Activated naive CD4-positive, alpha-beta T cell (primary cell): ENCODE results near the gene WDR87.
A peak's percentile ranks its signal among the peaks of the same experiment; 100 is the strongest.
"Not testable (repeated sequence)": the region's sequence is repeated elsewhere in the genome, so short reads cannot be mapped to it uniquely, and the experiment has no call there.

ENCODE experiments used
- DNase-seq, 4 experiments: peaks; one replicate each; lab custom pipeline; 2025; lab: John Stamatoyannopoulos, UW

The WDR87 gene

GRCh38 chr19:37930416-37930815, 24.0 kb upstream of the WDR87 start:
- DNase-seq, result no peak

GRCh38 chr19:37929355-37929923, 23.0 kb upstream of the WDR87 start:
- no peak for DNase-seq

GRCh38 chr19:37928527-37929286, 22.3 kb upstream of the WDR87 start:
- no peak for DNase-seq

- DNase-seq, result no peak
Observed at GRCh38 chr19:37926711-37927110, 20.3 kb upstream of the WDR87 start.

GRCh38 chr19:37926255-37926654, 19.9 kb upstream of the WDR87 start:
- DNase-seq, result no peak

GRCh38 chr19:37925212-37925611, 18.8 kb upstream of the WDR87 start:
- no peak for DNase-seq

DNA sequence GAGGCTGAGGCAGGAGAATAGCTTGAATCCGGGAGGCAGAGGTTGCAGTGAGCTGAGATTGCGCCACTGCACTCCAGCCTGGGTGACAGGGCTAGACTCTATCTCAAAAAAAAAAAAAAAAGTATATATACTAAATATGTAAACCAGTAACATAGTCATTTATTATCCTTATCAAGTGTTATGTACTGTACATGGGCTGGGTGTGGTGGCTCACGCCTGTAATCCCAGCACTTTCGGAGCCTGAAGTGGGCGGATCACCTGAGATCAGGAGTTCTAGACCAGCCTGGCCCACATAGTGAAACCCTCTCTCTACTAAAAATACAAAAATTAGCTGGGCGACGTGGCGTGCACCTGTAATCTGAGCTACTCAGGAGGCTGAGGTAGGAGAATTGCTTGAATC, 18.2 kb upstream of the WDR87 start:
- DNase-seq, result not testable (repeated sequence)

- DNase-seq, result no peak
Observed at GRCh38 chr19:37920591-37921450, 14.4 kb upstream of the WDR87 start.

GRCh38 chr19:37914908-37915307, 8.5 kb upstream of the WDR87 start:
- no peak for DNase-seq

DNA sequence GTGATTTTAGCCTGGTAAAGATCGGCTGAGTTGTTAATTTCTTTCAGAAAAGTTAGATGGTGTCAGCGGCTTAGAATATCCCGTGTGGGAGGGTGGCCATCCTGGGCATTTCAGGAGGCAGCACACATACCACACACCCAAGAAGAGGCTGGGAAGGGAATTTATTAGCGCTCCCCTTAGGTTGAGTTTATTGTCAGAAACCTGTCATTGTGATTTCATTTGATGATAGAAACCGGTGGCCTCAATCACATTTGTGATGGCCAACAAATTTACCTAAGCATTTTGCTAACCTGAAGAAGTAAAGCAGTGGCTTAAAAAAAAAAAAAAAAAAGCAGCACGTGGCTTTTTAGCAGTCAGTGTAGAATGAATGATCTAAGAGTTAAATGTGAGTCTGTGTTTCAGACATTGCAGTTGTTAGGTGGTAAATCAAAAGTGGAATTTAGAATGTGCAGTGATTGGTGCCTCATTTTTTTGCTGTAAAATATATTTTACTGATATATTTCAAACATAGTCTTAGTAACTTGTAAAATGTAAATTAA, 3.3 kb upstream of the WDR87 start:
- no peak for DNase-seq

GRCh38 chr19:37907735-37908455, 1.5 kb upstream of the WDR87 start:
- DNase-seq, result no peak

- DNase-seq, result peak; percentile 73 to 89 (median 82)
Observed at GRCh38 chr19:37906869-37907734, 708 bp upstream of the WDR87 start, which contains the start of gene SIPA1L3. SIPA1L3 (plus strand) TSS chr19:37907208; CDS start chr19:38081566, 174,358 bp downstream.

DNA sequence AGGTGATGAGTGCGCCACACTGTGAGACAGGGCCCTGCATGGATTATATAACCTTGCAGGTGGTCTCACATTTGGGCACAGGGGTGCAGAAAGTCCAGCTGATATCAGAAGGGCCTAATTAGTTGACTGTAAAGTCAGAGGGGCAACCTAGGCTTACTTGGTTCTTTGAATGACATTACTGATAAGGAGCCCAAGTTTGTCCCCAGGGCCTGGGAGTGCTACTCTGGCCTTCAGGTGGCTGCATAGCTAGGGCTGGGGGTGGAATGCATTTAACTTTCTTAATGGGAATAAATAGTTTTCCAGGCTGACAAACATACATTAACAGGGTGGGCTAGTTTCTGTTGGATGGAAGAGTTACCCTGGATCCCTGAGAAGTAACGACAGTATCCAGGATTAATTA, 3.3 kb downstream of the WDR87 start:
- DNase-seq, result no peak

GRCh38 chr19:37902668-37903067, 3.7 kb downstream of the WDR87 start:
- DNase-seq, result peak; percentile 42 to 72 (median 71)

- DNase-seq, result no peak
Observed at GRCh38 chr19:37899966-37900365, 6.4 kb downstream of the WDR87 start.

- no peak for DNase-seq
Observed at GRCh38 chr19:37899453-37899852, 6.9 kb downstream of the WDR87 start.

- no peak for DNase-seq
Observed at GRCh38 chr19:37896180-37896579, 10.2 kb downstream of the WDR87 start.

GRCh38 chr19:37893845-37894575, 12.4 kb downstream of the WDR87 start:
- no peak for DNase-seq

GRCh38 chr19:37886571-37886970, 19.8 kb downstream of the WDR87 start:
- no peak for DNase-seq

GRCh38 chr19:37885392-37885791, 21.0 kb downstream of the WDR87 start:
- DNase-seq, result no peak
